NCI-H524 treated with DMSO at 0.1 percent for 48 hours (cell line): ENCODE results near the gene TFIP11.

ENCODE experiments used
- DNase-seq: peaks from one replicate; lab custom pipeline; 2025; lab: John Stamatoyannopoulos, UW

The TFIP11 gene

GRCh38 chr22:26479043-26479791 lies 33.1 kb downstream of the TFIP11 start:
- no peak for DNase-seq

GRCh38 chr22:26477341-26477731 lies 34.9 kb downstream of the TFIP11 start:
- no peak for DNase-seq

GRCh38 chr22:26476705-26477340 lies 35.5 kb downstream of the TFIP11 start:
- DNase-seq = no peak

DNA sequence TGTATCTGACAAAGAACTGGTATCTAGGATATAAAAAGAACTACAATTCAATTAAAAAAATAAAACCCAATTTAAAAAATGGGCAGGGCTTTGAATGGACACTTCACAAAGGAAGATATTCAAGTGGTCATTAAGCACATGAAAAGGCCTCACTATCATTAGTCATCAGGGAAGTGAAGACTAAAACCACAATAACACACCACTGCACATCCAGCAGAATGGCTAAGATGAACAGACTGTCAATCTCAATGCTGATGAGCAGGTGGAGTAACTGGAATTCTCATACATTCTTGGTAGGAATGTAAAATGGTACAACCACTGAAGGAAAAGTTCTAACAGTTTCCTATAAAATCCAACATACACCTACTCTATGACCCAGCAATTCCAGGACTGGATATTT lies 37.6 kb downstream of the TFIP11 start:
- no peak for DNase-seq

- no peak for DNase-seq
These were observed 40.8 kb downstream of the TFIP11 start for GRCh38 chr22:26471522-26471921.

DNA sequence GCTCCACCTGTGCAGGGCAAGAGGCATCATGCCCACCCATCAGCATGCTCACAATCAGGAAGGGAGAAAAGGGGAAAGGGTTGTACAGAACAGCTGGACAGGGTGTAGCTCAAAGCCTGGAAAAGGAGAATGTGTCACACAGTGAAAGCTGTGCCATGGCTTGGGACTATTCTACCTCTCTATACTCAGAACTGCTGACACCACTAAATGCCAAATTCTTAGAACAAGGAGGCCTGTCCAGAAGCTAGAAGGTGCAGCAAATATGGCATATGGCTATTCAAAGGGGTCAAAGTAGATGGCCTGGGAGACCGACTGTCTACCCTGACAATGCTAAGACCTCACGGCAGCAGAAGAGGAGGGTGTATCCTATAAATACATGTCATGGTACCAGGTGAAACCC lies 41.5 kb downstream of the TFIP11 start:
- DNase-seq = no peak

DNA sequence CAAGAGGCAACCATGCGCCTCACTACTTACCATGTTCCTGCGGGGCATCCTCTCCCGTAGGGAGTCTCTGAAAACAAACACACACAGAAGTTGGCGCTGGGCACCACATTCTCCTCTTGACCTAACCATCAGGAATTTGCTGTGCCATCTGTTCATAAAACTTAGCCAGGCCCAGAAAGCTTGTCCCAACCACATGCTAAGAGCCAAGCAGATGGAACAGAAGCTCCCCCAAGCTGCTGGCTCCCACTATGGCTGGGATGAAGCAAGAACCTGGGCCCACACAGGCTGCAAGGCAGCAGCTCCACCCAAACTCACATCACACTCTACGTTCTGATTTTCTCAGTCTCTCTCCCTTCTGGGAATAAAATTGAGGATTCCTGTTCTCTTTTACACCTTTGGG lies 46.1 kb downstream of the TFIP11 start:
- peak; percentile 92 for DNase-seq

GRCh38 chr22:26464312-26464711 lies 48.0 kb downstream of the TFIP11 start:
- DNase-seq = no peak

GRCh38 chr22:26463688-26464087 lies 48.6 kb downstream of the TFIP11 start:
- no peak for DNase-seq

- DNase-seq = no peak
These were observed 49.1 kb downstream of the TFIP11 start for GRCh38 chr22:26463101-26463661.

DNA sequence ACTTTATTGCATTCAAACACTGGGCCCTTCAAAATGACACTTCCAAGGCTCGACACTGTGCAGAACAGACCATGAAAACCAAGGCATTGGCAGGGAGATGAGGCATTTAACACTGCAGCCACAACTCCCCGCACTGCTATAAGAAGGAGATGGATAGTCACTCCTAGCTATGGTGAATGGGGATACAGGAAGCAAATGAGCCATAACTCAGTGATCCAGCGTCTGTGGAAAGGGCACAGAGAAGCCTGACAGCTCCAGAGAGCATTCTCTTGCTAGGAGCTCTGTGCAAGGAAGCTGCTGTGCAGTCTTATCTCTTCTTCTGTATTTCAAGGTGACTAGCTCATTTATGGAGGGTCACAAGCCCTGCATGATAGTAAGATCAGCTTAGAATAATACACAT lies 49.6 kb downstream of the TFIP11 start:
- DNase-seq = no peak

DNA sequence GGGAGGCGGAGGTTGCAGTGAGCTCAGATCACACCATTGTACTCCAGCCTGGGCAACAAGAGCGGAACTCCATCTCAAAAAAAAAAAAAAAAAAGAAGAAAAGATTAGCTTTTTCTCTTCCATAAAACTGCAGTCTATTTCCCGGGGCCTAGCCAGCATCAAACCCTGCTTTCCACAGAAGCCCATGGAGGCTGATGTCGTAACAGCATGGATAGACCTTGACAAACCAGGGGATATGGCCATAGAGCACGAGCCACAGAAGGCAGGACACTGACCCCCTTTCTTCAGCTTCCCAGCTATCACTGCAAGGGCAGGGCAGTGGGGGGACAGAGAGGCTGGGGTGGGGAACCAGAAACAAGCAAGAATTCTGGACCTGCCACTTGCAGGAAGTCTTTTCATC lies 50.2 kb downstream of the TFIP11 start:
- DNase-seq = no peak

GRCh38 chr22:26461188-26461810 lies 51.0 kb downstream of the TFIP11 start:
- DNase-seq = no peak

GRCh38 chr22:26460202-26460601 lies 52.1 kb downstream of the TFIP11 start:
- no peak for DNase-seq

DNA sequence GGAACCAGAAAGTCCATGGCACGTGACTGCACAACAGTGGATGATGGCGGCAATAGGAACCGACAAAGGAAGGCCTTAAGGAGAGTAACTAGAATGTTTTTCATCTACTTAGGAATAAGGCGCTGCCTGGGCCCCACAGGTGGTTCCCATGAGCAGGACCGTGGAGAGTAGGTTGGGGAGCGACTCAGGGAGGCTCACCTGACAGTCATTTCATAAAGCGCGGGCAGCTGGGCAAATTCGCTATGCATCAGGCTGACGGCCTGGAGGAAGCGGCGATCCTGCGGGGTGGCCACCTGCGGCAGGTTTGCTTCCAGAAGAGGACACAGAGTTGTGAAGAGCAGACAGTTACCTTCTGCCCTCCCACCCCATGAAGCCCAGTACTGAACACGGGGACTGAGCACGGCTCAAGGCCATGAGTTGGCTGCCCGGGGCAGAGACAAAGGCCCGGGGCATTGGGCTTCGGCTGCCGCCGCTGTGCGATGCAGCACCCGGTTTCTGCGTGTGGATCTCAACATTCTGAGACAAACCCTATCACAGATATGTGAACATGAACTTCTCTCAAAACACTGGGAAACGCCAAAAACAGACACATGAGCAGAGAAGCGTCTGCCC lies 54.5 kb downstream of the TFIP11 start:
- no peak for DNase-seq

DNA sequence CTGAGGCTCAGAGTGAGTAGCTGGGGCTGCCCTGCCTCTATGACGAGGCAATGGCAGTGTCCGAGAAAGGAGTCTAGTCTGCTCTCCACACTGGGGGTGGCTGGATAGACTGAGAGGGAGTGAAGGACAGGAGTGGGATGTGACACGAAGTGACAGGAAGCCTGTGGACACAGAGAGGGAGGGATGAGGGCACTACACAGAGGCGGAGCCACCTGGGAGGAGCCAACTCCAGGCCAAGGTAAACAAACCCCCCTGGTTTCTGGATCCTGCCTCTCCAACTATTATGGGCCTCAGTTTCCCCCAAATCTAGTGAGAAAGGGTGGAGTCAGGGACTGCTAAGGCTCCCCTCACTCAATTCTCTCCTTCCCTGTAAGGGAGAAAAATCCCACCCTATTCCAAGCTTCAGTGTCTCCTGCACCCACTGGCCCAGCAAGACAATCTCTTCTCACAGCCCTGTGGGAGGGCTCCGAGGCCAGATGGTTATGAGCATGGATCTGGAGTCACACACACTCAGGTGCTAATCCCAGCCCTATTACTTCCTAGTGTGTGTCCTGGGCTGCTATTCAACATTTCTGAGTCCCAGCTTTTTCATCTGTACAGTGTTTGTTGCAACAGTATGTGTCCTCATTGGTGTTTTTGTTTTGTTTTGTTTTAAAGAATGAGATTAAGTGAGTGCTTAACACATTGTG lies 58.3 kb downstream of the TFIP11 start:
- DNase-seq = peak; percentile 49

GRCh38 chr22:26453216-26453615 lies 59.1 kb downstream of the TFIP11 start:
- DNase-seq = no peak

GRCh38 chr22:26452236-26453016 lies 59.8 kb downstream of the TFIP11 start:
- no peak for DNase-seq

DNA sequence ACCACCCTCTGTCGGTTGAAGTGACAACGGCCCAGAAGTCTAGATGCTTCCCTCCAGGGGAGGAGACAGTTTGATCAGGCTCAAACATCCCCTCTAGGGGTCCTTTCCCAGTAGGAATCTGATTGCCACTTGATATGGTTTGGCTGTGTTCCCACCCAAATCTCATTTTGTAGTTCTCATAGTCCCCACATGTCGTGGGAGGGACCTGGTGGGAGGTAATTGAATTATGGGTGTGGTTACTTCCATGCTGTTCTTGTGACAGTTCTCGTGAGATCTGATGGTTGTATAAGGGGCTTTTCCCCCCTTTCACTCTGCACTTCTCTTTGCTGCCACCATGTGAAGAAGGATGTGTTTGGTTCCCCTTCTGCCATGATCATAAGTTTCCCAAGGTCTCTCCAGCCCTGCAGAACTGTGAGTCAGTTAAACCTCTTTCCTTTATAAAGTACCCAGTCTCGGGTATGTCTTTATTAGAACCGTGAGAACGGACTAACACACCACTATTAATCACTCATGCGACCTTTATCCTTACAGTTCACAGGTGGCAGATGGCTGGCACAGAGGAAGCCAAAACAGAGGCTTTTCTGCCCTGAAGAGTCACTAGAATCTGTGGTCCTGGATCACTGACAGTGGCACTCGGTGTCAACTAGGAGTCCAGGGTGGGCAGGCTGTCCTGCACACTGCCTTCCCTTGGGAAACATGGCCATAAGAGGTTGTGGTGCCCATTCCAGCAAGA lies 61.7 kb downstream of the TFIP11 start:
- DNase-seq = peak; percentile 75

DNA sequence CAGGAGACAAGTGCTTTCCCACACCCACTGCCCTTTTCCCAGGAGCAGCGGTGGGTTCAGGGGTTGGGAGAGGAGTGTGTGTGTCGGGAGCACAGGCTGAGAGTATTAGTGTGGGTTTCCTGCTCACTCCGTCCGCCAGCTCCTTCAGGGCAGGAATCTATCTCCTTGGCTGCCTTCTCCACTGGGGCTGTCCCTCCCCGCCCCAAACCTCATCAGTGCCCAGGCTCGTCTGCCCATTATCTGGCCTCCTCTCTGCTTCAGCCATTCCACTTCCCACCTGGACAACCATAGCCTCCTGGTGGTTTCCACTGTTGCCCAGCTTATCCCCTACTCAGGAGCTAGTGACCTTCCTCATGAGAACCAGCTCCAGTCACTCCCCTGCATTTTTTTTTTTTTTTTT lies 63.3 kb downstream of the TFIP11 start:
- no peak for DNase-seq

- no peak for DNase-seq
These were observed 63.9 kb downstream of the TFIP11 start for GRCh38 chr22:26448334-26448733.
